HG03457 (cell line): Measurements from ENCODE around the gene RHOJ.

Source experiments
- ATAC-seq: cut with Tn5 transposase; IDR thresholded peaks from one replicate; pipeline ENCODE4 v1.9.1; 2021; ENCODE audit warnings: moderate number of reproducible peaks; ENCODE audit not compliant: unreplicated experiment

The RHOJ gene

GRCh38 chr14:63205044-63205575 lies 867 bp downstream of the RHOJ start:
- no peak for ATAC-seq

GRCh38 chr14:63205866-63206265 lies 1.6 kb downstream of the RHOJ start:
- no peak for ATAC-seq

DNA sequence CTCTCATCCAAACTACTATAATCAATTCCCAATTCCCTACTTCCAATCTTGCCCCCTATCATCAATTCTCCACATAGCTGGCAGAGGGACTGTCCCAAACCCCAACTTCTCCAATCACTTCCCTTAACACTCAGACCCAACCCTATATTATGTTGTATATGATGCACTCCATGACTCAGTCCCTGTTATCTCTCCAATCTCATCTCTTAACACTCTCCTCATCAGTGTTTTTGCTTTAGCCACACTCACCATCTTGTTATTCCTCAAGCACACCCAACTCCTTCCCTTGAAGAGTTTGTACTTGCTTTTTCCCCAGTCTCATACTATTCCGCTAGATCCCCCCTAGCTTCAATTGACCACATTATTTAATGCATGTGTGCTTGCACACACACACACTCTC lies 4.9 kb downstream of the RHOJ start:
- ATAC-seq, result no peak

DNA sequence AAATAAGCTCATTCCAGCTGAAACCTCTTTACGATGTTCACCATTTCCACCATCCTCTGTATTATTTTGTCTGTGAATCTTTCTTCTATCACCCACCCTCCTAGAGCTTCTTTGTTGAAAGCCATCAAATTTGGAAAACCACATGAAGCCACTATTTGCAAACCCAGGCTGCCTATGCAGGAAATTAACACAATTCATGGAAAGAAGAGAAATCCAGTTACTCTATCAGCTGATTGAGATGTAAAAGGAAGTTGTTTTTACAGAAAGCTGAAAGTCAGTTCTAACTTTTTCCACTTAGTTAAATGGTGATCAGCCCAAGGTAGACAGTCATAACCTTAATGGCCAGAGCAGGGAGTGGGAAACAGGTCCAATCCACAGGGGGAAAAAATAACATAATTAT lies 6.6 kb downstream of the RHOJ start:
- no peak for ATAC-seq

DNA sequence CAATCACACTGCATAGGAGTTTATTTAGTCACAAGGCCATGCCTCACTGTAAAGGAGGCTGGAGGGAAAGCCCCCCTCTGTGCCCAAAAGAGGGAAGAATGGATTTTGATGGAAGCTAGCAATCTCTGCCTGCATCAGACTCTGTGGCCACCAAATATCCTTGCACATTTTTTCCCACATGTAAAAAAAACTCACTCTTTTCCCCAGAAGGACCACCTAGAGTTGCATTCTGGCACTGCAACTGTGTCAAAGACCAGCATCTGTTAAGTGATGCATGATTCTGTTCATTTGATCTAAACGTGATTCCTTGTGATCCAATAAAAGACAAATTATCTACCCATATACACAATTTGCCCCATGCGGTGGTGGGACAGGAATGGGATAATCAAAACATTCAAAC lies 8.0 kb downstream of the RHOJ start:
- no peak for ATAC-seq

GRCh38 chr14:63212776-63213500 lies 8.7 kb downstream of the RHOJ start:
- ATAC-seq, result no peak

GRCh38 chr14:63214417-63215196 lies 10.4 kb downstream of the RHOJ start:
- ATAC-seq, result no peak

DNA sequence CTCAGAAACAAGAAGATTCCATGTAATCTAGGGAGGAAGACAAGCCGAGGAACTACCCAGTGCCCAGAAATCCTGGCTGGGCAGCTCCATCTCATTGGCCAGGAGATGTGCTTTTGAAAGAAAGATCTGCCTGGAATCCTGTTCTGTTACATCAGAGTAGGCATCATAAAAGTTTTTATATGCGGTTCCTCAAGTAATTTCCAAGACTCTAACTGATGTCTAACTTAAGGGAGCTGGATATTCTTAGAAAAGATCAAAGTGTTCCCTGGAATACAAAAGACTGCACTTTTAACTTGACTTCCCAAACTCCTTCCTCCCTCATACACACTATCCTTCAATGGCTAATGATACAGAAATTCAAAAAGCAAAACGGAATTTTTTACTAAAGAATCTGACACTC lies 16.3 kb downstream of the RHOJ start:
- ATAC-seq, result no peak

DNA sequence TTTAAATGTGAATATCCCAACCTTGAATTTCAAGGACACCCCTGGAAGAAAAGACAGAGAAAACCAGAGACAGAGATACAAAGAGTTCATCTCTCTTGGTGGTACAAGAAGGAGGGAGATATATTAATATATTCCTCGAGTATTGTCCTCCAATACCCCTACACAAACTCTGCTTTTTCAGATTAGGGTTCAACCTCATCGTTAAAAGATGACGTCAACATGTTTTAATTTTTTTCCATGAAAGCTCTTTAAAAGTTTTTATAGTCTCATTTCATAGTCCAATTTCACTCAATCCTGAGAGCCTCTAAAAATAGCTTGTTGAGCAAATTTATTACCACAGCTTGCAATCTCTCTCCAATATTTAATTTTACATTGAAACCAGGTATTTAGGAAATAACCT lies 19.4 kb downstream of the RHOJ start:
- ATAC-seq, result no peak

DNA sequence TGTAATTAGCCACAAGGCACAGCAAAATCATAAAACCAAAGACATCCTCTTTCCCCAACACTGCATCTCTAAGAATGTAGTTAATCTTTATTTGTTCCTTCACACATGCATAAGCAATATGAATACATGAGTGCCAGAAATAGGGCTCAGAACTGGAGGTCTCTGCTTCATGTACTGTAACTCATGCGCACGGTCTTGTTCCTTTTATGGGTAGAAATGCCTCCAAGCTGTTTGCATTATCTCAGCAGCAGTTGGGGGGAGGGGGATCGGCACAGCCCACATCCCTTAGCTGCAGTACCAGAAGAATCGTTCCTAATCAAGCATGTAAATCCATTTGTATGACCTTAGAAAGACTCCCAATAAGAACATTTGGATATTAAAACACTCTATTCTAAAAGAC lies 20.0 kb downstream of the RHOJ start:
- no peak for ATAC-seq

GRCh38 chr14:63228217-63228616 lies 24.0 kb downstream of the RHOJ start:
- ATAC-seq, result no peak

DNA sequence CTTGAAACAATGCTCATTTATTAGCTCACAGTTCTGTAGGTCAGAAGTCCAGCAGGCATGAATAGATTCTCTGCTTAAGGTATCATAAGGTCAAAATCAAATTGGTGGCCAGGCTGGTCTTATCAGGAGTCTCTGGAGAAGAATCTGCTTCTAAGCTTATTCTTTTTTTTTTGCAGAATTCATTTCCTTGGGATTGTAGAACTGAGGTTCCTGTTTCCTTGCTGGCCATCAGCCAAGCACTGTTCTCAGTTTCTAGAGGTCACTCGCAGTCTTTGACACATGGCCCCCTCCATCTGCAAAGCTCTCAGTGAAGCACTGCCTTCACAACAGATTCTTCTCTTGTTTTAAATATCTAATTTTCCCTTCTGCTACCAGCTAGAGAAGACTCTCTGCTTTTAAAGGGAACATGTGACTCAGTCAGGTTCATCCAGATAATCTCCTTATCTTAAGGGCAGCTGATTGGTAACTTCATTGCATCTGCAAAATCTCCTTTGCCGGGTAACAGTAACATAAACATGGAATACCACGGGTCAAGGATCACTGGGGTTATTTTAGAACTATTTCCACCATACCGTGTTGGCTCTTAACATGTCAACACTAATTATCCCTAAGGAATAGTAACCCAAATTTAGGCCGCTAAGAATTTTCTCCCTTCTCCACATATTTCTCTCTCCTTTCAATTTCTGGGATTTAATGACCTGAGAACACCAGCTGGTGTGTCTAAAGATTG lies 25.3 kb downstream of the RHOJ start:
- ATAC-seq, result no peak

- no peak for ATAC-seq
Observed at GRCh38 chr14:63231766-63232165, 27.5 kb downstream of the RHOJ start.

GRCh38 chr14:63237791-63238190 lies 33.5 kb downstream of the RHOJ start:
- ATAC-seq, result no peak

DNA sequence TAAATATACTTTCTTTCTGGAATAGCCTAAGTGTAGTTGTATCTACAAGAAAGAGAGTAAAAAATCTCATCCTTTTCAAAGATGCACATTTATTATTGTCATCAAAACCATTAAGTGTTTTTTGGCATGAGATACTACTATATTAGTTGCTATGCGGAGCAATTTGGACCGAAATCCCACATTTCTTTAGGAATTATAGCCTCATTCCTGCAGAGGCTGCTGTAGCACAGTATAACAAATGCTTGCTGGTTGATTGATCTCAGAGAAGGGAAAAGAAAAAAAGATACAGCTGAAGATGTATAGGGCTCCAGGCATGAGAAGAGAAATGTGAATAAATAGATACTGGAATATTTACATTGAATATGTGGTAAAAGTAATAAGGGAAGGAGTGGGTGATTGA lies 36.0 kb downstream of the RHOJ start:
- no peak for ATAC-seq

- ATAC-seq, result no peak
Observed at GRCh38 chr14:63241096-63241495, 36.9 kb downstream of the RHOJ start.

DNA sequence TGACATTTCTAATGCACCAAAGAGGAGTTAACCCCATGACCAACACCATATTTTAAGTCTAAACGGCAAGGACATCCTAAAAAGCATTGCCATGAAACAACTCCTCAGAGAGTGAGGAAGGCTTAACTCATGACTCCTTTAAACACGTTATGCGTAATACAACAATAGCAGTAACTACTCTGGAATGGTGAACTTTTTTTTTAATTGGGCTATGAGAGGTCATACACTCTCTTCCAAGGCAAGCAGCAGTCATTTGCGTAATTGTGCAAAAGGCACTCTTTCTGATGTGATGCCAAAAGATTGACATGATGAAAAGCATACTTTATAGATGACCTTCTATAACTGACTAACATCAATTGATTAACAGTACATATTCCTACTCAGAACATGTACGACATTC lies 39.4 kb downstream of the RHOJ start:
- no peak for ATAC-seq

- ATAC-seq, result no peak
Observed at GRCh38 chr14:63245893-63246292, 41.6 kb downstream of the RHOJ start.

DNA sequence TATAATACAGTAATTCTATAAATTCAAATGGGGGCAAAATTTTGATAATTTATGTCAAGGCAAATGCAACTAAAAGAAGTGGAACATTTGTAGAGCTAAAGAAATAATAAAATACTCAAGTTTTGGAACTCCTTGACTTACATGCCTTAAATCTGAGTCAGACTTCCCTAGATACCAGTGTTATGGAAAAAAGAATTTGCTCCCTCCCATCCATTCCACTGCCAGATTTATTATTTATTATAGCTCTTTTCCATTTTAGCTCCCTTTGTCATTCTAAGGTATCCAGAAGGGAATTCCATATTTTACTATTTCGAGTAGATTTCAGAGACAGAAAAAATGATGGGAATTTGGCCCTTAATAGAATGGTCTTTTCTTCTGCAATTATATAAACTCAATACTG lies 44.0 kb downstream of the RHOJ start:
- ATAC-seq, result no peak

DNA sequence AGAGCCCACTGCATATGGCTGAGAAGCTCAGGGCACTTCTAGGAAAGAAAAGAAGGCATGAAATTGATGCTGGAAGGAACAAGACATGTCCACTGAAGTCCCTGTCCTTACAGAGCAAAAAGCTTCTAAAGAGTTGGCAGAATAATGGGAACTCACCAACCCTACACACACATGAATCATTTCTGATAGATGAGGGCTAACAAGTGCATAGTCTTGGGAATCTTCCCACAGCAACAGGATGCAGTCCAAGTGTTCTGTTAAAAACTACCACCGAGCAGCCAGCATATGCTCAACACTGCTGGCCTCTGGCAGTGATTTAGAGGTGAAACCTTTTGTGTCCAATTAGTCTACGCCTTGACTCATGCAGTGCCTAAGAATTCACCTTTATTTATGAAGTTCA lies 44.8 kb downstream of the RHOJ start:
- no peak for ATAC-seq

DNA sequence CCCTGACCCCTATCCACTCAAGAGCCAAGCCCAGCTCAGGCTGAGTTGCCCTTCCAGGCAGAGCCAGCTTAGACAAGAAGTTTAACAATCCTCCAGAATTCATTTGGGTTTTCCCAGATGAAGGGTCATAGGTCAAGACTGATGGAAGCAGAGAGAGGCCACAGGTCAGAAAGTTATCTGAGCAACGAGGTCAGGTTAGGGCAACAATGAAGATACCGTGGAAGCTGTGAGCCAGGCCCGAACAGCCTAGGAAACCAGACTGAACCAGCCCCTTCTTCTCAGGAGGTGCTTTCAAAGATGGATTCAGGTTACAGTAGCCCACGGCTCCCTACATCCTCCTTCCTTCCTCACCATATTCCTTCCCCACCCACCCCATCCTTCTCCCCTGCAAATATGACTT lies 53.1 kb downstream of the RHOJ start:
- no peak for ATAC-seq

- no peak for ATAC-seq
Observed at GRCh38 chr14:63262446-63262845, 58.2 kb downstream of the RHOJ start.
